SJSA1 (cell line): ENCODE data around the gene TAS1R2. TPM values are rescaled to one million over a fixed set of nuclear protein-coding genes. Genes with fewer than 3 reads are reported as not detected.
"Not testable (repeated sequence)": the region's sequence is repeated elsewhere in the genome, so short reads cannot be mapped to it uniquely, and the experiment has no call there.

Experiments used
- DNase-seq, 2 experiments: peaks; one replicate each; pipeline ENCODE4 v3.0.0-alpha.2; 2015 to 2020; ENCODE audit warnings: low spot score in 2 of 2, low read depth in 1 of 2
- H3K27ac ChIP-seq: fragments of 250-450 bp; sonication (Bioruptor Pico); 2 replicates; pipeline ENCODE4 v1.5.1; 2020; ENCODE audit warnings: mild to moderate bottlenecking, moderate library complexity
- H3K27me3 ChIP-seq: fragments of 250-450 bp; sonication (Bioruptor Pico); replicated peaks from 2 replicates; pipeline ENCODE4 v1.5.1; 2020; ENCODE audit warnings: mild to moderate bottlenecking, moderate library complexity
- H3K36me3 ChIP-seq: fragments of 250-450 bp; sonication (Bioruptor Pico); 2 replicates; pipeline ENCODE4 v1.5.1; 2020; ENCODE audit warnings: mild to moderate bottlenecking
- H3K4me1 ChIP-seq: fragments of 250-450 bp; sonication (Bioruptor Pico); replicated peaks from 2 replicates; pipeline ENCODE4 v1.6.1; 2021; ENCODE audit warnings: mild to moderate bottlenecking
- H3K4me3 ChIP-seq: fragments of 250-450 bp; sonication (Bioruptor Pico); 2 replicates; pipeline ENCODE4 v1.5.1; 2020; ENCODE audit warnings: mild to moderate bottlenecking
- H3K9me3 ChIP-seq: fragments of 250-450 bp; sonication (Bioruptor Pico); replicated peaks from 2 replicates; pipeline ENCODE4 v1.5.1; 2020; ENCODE audit warnings: mild to moderate bottlenecking
- total RNA-seq: library from RNA; depleted of rRNA; stranded (reverse); fragments of >200 nt; shearing (Covaris generic); gene quantifications from 2 replicates; pipeline ENCODE4 v1.2.3, GENCODE V29; 2014

Gene TAS1R2
- total RNA-seq, 1 experiment from 2014 or later, result not detected

DNA sequence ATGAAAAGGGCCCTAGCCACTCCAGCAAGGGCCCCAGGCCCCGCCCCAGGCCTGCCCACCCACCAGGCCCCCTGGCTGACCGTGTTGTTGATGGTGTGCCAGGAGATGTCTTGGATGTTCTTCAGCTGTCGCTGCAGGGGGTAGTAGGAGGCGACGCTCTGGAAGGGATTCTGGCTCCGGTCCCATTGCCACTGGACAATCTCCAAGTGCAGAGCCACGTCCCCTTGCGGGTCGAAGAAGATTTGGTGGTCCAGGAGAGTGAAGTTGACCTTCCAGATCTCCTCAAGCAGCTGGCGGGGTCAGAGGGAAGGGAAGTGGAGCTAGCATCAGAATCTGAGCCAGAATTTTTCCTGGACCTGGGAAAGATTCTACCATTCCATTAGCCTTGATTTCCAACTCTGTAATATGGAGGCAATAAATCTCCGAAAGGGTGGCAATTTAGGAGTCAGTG, 10.2 kb downstream of the TAS1R2 start:
- no peaks in the 10 kb centered on the region for H3K36me3 ChIP-seq
- no peak overlapping the region for H3K4me3 ChIP-seq
- H3K27me3 ChIP-seq, result peaks cover 15% of the 10 kb centered on the region; the same call in 1 of the 2 replicates
- no peaks in the 10 kb centered on the region for H3K4me1 ChIP-seq
- DNase-seq, result no peak
- H3K27ac ChIP-seq, result no peak overlapping the region
- peaks cover 3% of the 10 kb centered on the region for H3K9me3 ChIP-seq

DNA sequence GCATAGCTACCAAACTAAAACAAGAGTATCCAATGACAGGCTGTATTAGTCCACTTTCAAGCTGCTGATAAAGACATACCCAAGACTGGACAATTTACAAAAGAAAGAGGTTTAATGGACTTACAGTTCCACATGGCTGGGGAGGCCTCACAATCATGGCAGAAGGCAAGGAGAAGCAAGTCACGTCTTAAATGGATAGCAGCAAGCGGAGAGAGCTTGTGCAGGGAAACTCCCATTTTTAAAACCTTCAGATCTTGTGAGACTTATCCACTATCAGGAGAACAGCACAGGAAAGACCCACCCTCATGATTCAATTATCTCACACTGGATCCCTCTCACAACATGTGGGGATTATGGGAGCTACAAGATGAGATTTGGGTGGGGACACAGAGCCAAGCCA, 11.7 kb downstream of the TAS1R2 start:
- DNase-seq, result not testable (repeated sequence)

DNA sequence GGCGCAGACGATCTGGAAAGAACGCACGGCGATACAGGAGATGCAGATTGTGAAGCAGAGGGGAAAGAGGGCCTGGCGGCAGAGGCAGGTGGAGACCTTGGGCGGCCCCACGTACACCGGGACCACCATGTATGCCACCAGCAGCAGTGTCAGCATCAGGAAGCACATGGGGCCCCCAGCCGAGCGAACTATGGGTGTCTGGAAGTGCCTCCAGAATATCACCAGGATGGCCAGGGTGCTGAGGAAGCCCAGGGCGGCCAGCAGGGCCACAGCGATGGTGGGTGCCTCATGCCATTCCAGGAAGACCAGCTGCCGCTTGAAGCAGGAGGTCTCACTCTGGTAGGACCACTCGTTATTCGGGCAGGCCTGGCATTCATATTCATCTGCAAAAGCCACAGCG, 19.3 kb downstream of the TAS1R2 start:
- Histone ChIP-seq H3K36me3 (no peaks in the 10 kb centered on the region), H3K4me3 (no peak overlapping the region), H3K27ac (no peak overlapping the region), H3K4me1 (no peaks in the 10 kb centered on the region), H3K27me3 (peaks cover 13% of the 10 kb centered on the region), H3K9me3 (no peaks in the 10 kb centered on the region)
- DNase-seq, result no peak

More for the DNA sequence above, 11.7 kb downstream of the TAS1R2 start:
- H3K36me3 ChIP-seq, H3K27ac ChIP-seq, H3K4me3 ChIP-seq, H3K4me1 ChIP-seq, H3K9me3 ChIP-seq: not testable (repeated sequence)
- H3K27me3 ChIP-seq, result peaks cover 19% of the 10 kb centered on the region; the same call in 1 of the 2 replicates

DNA sequence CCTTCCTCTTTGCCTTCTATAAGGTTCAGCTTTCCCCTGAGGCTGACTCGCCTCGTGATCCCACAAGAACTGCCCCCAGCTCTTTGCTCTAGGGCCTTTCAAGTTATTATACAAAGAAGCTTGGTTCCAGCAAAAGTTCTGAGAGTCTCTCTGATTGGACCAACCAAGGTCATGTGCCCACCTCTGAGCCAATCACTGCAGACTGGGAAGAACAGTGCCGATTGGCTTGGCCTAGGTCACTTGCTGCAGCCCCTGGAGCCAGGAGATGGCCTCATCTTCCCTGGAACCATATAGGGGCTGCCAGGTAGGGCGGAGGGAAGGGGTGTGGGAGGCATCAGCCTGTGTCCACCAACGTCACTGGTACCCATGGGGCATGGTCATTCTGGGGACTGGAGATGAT, 22.8 kb downstream of the TAS1R2 start:
- Histone ChIP-seq H3K9me3 (no peaks in the 10 kb centered on the region), H3K27ac (no peak overlapping the region), H3K27me3 (peaks cover 17% of the 10 kb centered on the region; the same call in 1 of the 2 replicates), H3K4me3 (no peak overlapping the region), H3K36me3 (no peaks in the 10 kb centered on the region), H3K4me1 (no peaks in the 10 kb centered on the region)
- no peak for DNase-seq

DNA sequence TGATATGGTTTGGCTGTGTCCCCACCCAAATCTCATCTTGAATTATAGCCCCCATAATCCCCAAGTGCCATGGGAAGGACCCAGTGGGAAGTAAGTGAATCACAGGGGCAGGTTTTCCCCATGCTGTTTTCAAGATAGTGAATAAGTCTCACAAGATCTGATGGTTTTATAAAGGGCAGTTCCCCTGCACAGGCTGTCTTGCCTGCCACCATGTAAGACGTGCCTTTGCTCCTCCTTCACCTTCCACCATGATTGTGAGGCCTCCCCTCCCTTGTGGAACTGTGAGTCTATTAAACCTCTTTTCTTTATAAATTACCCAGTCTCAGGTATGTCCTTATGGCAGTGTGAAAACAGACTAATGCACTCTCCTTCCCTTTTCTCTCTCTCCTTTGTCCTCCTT, 27.1 kb downstream of the TAS1R2 start:
- DNase-seq, H3K4me3 ChIP-seq, H3K9me3 ChIP-seq, H3K4me1 ChIP-seq, H3K36me3 ChIP-seq, H3K27ac ChIP-seq: not testable (repeated sequence)
- H3K27me3 ChIP-seq, result peaks cover 17% of the 10 kb centered on the region; the same call in 1 of the 2 replicates

DNA sequence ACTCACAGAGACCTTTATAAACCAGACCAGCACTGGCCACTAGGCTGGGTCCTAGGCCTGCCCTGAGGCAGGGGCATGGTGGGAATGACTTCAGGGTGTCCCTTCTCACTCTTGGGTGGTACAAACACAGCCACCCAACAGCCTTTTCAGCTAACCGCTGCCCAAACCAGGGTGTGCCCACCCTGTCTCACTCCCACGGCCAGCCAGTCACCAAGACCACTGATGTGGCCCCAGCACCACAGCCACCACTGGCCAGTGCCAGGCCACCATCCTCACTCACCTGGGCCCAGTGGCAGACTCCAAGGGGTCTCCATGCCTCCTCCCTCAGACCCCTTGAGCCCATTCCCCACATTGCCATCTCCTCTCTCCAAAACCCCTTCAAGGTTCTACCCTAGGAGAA, 27.8 kb downstream of the TAS1R2 start:
- Histone ChIP-seq H3K4me3 (no peak overlapping the region), H3K4me1 (no peaks in the 10 kb centered on the region), H3K9me3 (no peaks in the 10 kb centered on the region; the same call in none of the 2 replicates), H3K27ac (no peak overlapping the region), H3K36me3 (no peaks in the 10 kb centered on the region), H3K27me3 (peaks cover 15% of the 10 kb centered on the region; the same call in 1 of the 2 replicates)
- DNase-seq, result no peak

DNA sequence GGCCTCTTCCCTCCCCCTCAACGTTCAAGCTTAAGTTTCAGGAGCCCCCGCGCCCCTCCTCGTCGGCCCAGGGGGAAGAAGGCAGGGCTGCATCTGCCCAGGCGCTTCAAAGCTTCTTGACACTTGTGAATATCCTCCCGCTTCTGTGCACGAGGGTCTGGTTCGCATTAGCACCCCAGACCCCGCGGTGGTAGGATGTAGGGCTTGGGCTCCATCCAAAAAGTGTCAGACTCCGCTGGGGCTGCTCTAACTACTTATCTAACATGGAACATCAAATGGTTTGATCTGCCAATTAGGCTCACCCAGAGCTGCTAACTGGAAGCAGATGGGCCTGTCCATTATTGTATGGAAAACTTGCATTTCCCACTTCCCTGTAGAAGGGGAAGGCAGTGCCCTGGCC, 28.9 kb downstream of the TAS1R2 start:
- Histone ChIP-seq H3K27ac (no peak overlapping the region), H3K9me3 (no peaks in the 10 kb centered on the region; the same call in none of the 2 replicates), H3K36me3 (no peaks in the 10 kb centered on the region), H3K4me3 (no peak overlapping the region), H3K27me3 (peaks cover 11% of the 10 kb centered on the region; the same call in 1 of the 2 replicates), H3K4me1 (no peaks in the 10 kb centered on the region)
- DNase-seq, result no peak

DNA sequence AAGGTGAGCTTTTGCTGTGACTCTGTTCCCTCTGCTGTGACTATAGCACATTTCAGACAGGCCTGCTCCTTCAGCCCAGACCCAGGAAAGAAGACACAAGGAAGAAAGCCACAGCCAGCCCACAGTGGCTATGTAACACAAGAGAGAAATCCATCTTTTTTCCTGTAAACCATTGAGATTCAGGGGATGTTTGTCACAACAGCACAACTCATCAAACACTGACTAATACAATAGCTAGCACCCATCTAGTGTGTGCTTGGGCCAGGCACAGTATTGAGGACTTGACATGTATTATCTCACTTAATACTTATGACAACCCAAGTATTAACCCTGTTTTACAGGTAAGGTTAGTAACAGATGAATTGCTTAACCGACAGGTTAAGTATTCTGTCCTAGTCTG, 29.8 kb downstream of the TAS1R2 start:
- Histone ChIP-seq H3K9me3 (no peaks in the 10 kb centered on the region; the same call in none of the 2 replicates), H3K27me3 (peaks cover 10% of the 10 kb centered on the region; the same call in 1 of the 2 replicates), H3K4me3 (no peak overlapping the region), H3K27ac (no peak overlapping the region), H3K4me1 (no peaks in the 10 kb centered on the region), H3K36me3 (no peaks in the 10 kb centered on the region)
- DNase-seq, result no peak

DNA sequence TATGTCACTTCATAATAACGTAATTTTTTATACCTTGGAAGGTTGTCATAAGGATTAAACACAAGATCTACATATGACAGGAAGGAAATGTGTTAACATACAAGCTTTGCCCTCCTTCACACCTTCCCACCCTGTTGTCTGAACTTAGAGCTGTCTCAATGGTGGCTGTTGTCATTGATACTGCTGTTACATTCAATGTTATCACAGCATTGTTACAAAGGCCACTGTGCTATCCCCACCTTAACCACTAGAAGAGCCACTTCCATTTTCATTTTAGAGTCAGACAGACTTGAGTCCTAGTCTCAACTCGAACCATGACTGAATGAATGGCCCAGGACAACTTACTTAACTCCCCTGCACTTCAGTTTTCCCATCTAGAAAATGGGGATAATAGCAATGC, 31.2 kb downstream of the TAS1R2 start:
- Histone ChIP-seq H3K4me3 (no peak overlapping the region), H3K27me3 (no peaks in the 10 kb centered on the region; the same call in 1 of the 2 replicates), H3K4me1 (no peaks in the 10 kb centered on the region), H3K36me3 (no peaks in the 10 kb centered on the region), H3K27ac (no peak overlapping the region), H3K9me3 (no peaks in the 10 kb centered on the region; the same call in none of the 2 replicates)
- DNase-seq, result no peak

DNA sequence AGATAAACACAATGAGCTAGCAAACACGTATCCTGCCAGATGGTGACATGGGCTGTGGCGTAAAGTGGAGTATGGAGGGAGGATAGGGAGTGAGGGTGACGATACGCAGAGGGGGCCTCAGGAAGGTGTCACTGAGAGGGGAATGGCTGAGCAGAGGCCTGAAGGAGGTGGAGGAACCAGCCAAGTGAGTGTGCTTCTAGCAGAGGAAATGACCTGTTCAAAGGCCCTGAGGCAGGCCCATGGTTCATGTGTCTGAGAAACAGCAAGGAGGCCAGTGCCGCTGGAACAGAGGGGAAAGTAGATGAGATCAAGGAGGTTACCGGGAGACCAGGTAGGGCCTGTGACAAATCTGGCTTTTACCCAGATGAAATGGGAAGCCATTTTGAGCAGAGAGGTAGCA, 36.0 kb downstream of the TAS1R2 start:
- no peaks in the 10 kb centered on the region for H3K9me3 ChIP-seq

DNA sequence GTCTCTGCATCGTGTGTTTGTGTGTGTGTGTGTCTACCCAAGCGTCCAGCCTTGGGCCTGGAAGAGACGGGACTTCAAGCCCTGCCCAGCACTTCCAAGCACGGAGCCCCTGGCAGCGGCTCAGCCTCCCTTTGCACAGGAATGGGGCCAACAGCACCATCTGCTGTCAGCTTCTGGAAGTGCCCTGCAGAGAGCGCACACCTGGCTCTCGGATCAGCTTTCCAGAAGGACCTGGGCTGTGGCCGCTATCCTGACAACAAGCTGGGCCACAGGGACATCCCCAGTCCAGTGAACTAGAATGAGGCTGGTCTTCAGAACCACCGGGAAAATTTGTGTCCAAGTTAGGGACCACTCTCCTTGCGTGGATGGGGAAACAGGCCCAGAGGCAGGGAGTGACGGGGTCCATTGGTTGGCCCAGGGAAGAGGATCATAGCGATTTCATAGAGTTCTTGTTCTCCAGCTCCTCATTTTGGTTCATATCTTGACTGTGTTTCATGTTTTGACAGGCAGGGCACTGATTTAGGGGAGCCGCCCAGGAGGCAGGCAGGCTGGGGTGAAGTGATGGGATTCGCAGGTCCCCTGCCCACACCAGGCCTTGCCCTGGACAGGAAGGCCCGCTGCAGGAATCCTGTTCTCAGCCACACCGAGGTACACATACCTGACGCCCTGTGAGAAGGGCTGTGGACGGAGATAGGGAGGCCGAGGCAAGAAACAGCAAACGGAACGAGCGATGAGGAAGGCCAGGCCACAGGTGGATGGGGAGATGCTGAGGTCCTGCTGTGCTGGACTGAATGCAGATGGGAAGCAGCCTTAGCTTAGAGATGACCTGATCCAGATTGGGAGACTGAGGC, 38.4 kb downstream of the TAS1R2 start:
- no peaks in the 10 kb centered on the region for H3K4me1 ChIP-seq
- no peaks in the 10 kb centered on the region for H3K9me3 ChIP-seq
- H3K27me3 ChIP-seq, result peaks cover 30% of the 10 kb centered on the region
- no peak overlapping the region for H3K4me3 ChIP-seq
- no peaks in the 10 kb centered on the region for H3K36me3 ChIP-seq
- DNase-seq, result peak; percentile 52 to 68
- H3K27ac ChIP-seq, result no peak overlapping the region

More for the DNA sequence above, 36.0 kb downstream of the TAS1R2 start:
- Histone ChIP-seq H3K4me3 (no peak overlapping the region), H3K4me1 (no peaks in the 10 kb centered on the region), H3K27ac (no peak overlapping the region), H3K27me3 (peaks cover 16% of the 10 kb centered on the region), H3K36me3 (no peaks in the 10 kb centered on the region)
- DNase-seq, result no peak

DNA sequence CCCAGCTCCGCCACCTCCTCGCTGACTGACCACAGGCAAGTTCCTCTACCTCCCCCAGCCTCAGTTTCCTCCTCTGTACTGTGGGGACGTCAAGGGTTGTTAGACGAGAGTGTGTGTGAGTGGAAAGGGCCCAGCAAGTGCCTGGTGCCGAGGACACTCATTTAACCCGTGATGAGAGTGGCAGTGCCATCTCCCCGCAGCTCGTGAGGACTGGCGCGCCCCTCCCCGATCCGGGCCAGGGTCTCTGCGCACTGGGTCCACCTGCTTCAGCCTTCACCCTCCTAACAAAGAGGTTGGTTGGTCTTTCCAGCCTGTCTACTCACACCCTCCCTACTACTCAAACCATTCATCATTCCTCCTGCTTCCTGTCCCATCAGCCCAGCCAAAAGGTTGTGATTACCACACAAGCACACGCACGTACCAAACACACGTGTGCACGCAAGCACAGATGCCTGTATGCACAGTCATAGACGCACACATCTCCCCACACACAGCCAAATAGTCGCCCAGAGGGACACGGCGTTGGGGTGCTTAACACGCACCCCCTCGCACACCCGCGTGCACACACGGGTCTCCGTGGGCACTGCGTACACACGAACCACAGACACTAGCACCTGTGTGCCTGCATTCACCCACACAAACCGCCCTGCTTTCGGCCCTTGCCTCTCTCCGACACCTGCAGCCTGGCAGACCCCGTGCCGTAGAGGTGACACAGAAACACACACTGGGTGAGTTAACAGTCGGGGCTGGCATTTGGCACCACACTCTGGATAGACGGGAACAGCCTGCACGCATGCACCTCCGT, 39.3 kb downstream of the TAS1R2 start:
- Histone ChIP-seq H3K27ac (no peak overlapping the region), H3K27me3 (peaks cover 30% of the 10 kb centered on the region), H3K4me3 (no peak overlapping the region), H3K9me3 (no peaks in the 10 kb centered on the region), H3K4me1 (no peaks in the 10 kb centered on the region), H3K36me3 (no peaks in the 10 kb centered on the region)
- no peak for DNase-seq

DNA sequence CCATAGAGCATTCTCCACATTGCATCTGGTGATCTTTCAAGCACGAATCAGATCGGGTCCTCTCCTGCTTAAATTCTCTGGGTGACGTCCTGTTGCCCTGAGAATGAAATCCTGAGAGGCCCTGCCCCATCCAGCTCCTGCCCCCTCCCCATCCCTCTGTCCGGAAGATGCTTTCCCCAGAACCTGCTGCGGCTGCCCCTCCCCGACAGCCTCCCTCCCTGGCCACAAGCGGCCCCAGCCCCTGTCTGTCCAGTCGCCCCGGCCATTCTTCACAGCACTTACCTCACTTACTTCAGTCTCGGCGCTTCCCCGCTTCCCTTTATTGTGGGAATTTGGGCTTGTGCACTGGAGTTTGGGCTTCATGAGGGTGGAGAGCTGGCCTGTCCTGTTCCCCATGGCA, 40.3 kb downstream of the TAS1R2 start:
- DNase-seq, result no peak
- H3K4me3 ChIP-seq, result no peak overlapping the region
- H3K9me3 ChIP-seq, result no peaks in the 10 kb centered on the region
- no peaks in the 10 kb centered on the region for H3K4me1 ChIP-seq
- peaks cover 32% of the 10 kb centered on the region for H3K27me3 ChIP-seq
- no peaks in the 10 kb centered on the region for H3K36me3 ChIP-seq
- no peak overlapping the region for H3K27ac ChIP-seq
